SKM-1 (cell line): ENCODE results near the gene PARP12.

ENCODE experiments used
- DNase-seq: peaks from one replicate; lab custom pipeline; 2025; ENCODE audit not compliant: unreplicated experiment; lab: John Stamatoyannopoulos, UW

The PARP12 gene

DNA sequence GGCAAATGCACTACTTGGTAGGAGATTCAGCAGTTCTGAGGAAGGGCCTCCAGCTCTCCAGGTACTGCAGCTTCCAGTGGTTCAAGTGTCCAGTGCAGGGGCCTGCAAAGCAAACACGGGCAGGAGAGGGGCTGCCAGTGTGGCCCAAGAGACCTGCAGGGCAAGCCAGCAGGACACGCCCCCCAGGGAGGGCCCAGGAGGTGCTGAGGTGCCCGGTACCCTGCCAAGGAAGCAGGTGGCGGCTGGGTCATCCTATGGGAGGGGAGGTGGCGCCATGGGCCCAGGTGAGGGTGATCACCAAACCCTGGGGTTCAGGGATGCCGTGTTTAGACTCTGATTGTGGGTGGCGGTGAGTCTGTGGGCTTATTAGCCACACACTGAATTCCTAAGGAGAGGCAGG is 45.7 kb downstream of the PARP12 start:
- DNase-seq: no peak

DNA sequence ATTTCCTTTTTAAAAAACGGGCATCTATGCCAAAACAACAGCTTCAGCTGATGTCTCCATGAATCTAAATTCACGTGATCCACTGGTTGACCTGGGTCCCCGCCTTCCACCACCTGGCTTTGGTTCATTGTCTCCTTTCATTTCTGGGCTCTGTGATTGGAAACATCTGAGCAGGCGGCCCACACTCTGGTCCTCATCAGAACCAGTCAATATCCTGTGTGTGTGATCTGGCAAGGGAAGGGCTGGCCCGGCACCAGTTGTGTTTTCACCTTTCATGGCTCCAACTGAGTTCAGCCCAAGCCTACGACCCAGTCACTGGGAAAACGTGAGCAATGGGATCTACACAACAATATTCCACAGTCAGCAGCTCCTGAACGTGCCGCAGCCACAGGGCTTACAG is 46.2 kb downstream of the PARP12 start:
- no peak for DNase-seq

DNA sequence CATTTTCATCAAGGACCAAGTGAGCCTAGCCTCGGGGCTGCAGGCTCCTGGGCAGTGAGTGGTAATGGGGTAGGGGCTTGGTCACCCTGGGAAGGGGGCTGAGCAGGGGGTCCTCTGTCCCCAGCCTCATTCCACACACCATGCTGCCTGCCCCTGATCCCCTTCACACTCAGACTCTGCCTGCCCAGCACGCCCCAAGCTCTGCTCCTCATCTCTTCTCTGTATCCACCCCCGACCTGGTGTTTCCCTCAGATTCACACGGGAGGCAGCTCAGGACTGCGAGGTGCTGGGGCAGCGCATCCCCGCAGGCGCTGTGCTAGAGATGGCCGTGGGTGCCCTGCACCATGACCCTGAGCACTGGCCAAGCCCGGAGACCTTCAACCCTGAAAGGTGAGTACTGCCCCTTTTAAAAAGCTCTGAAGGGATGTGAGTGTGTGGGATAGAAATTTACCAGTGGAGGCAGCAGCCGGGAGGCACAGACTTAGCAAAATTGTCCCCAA is 47.2 kb downstream of the PARP12 start:
- no peak for DNase-seq

DNA sequence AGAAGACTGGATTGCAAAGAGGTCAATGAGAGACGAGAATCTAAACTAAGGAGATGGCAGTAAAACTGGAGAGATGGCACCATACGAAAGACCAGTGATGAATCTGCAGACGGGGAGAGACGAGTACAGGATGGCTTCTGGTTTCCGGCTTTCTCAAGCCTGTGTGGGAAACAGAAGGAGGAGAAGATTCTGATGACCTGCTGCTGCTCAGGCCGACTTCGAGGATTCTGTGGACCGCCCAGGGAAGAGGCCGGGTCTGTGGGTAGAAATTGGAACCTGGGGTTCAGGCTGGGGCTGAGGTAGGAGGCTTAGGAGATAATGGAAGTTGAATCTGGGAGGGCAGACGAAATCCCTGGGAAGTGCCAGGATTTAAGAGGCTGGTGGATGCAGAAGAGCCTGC is 48.6 kb downstream of the PARP12 start:
- no peak for DNase-seq

DNA sequence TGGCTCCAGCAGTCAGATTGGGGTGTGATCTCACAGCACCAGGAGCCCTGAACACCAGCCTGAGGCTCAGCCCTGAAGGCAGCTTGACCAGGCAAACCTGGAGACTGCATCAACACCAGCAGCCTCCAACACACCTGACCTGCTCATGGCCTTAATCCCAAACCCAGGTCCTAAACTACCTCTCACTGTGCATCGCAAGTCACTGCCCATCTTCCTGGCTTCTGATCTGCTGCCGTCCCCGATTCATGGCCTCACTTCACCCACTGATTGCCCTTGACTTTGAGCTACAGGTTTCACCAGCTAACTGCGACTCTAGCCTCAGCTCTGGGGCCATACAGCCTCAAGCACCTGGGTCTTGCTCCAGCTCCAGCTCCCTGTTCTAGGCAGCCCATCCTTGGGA is 49.1 kb downstream of the PARP12 start:
- no peak for DNase-seq

DNA sequence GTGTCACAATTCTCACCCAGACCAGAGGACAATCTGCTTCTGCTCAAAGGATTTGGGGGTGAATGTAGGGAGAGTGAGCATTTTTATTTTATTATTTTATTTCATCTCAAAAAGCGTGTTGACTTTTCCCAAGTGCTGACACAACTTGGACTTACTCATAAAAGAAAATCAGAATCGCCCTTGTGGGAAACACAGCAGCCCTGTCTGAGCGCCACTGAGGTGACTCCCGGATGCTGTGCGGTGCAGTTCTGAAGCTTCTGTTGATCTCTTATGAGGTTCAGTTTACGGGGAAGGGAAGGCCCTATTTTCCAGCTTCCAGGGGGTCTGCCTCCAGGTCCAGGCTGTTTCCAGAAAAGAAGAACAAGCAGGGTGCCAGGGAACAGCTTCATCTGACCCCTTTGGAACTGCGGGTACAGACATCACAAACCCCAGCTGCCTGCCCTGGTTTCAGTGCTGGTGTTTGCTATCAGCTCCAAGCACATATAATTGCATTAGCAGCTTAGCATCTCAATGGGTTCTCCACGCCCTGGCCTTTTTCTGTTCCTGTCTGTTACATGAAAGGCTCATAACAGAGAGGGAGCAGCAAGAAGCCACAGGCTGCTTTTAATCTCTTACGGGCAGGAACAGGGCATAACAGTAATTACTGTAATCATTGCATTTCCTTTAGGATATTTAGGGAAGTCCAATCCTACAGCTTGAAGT is 52.4 kb downstream of the PARP12 start:
- DNase-seq: no peak

DNA sequence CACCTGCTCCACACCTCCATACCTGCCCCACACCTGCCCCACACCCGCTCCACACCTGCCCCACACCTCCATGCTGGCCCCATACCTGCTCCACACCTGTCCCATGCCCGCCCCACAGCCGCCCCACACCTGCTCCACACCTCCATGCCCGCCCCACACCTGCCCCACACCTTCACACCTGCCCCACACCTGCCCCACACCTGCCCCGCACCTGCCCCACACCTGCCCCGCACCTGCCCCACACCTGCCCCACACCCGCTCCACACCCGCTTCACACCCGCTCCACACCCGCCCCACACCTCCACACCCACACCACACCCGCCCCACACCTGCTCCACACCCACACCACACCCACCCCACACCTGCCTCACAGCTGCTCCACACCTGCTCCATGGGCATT is 53.0 kb downstream of the PARP12 start:
- no peak for DNase-seq

DNA sequence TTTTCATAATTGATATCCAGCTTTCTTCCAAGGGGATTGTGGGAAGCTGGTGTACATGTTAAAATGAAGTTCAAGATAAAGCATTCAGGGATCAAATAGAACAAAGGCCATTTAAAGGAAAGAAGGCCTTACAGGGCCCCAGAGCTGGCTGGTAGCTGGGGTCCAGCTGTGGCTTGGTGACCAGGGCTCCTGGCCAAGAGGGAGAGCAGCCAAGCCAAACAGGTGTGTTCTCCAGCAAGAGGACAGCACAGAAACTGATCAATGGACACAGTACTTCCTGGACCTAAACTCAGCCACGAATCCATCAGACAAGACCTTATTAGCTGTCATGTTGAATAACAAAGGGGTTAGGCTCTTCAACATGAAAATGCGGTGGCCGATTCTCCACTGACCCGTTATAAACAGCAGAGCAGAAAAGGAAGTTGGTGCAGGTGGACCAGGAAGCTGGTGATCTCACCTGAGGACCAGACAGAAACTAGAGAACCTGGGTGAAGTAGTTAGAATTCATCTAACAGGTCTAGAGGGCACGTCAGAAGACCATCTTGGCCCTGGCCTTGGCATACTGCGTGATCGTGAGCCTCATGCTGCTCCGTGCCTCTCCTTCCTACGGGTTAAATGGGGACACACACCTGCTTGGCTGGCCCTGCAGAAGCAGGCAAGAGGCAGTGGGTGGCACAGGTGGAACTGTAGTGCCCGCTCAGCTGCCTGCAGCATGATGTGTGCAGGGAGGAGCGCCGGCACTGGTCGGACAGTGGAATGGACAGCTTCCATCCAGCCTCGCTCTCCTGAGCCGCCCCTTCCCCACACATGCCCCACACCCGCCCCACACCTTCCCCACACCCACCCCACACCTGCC is 53.8 kb downstream of the PARP12 start:
- no peak for DNase-seq

DNA sequence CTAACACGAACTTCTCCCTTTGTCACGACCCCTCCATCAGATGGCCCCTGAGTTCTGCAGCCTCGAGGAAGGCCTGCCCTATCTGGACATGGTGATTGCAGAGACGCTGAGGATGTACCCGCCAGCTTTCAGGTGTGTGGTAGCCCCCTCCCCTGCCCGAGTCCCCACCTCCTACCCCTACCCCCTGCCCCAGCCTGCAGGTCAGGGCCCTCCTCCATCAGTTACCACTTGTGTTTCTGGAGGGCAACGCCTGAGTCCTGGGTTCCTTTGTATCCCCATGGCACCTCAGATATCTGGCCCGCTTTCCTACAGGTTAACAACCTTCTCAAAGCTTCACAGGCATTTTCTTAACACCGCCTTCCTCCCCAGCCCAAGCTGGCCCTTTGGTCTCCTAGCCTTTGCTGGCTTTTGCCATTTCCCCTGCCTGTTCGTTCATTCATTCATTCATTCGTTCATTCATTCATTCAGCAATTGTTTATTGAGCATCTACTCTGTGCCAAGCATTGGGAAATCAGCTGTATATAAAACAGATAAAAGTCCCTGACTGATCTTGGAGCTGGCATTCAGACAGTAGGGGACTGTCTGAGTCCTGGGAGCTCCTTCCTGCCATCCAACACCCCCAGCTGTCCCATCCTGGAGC is 55.6 kb downstream of the PARP12 start:
- no peak for DNase-seq

DNA sequence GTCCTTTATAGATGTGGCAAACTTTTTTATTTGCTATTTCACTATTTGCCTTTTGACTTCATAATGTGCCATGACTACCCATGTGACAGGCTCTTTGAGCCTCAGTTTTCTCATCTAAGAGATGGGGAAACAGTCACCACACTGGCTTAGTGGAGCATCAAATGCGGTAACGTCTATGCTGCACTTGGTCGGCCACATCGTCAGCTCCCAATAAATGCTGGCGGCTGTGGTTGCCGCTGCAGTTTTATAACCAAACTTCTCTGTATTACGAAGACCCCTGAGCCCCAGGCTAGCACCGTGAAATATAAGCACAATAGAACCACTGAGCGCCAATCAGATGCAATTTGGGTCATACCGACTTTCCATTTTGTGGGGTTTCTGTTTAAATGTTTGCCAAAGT is 56.2 kb downstream of the PARP12 start:
- DNase-seq: no peak

DNA sequence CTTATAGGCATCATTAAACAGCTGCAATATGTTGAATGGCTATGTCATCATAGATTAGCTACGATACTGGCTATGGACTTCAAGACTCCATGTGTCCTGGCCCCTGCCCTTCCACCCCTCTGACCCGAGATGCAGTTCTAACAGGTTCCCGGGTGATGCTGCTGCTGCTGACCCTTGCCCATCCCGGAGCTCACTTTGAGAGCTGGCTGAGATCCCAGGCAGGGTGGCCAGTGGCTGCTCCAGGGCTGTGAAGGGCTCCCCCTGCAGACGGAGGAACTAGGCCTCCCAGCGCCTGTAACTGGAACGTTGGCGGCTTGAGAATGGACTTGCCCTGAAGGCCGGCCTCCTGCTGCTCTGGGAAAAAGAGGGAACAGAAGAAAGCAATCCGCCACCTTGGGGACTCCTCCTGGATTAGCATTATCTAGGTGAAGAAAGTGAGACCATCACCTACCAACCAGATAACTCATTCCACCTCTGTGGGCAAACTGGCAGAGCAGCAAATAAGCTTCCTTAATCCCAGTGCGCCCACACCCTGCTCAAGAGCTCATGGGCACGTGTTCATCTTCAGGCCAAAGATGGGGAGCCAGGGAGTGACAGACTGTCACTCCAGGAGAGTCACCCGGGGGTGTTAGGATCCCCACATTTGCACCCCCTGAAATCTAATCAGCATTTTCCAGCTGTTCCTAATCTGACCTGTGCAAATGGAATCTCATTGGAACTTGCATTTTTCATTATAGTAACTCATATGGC is 56.8 kb downstream of the PARP12 start:
- DNase-seq: no peak

DNA sequence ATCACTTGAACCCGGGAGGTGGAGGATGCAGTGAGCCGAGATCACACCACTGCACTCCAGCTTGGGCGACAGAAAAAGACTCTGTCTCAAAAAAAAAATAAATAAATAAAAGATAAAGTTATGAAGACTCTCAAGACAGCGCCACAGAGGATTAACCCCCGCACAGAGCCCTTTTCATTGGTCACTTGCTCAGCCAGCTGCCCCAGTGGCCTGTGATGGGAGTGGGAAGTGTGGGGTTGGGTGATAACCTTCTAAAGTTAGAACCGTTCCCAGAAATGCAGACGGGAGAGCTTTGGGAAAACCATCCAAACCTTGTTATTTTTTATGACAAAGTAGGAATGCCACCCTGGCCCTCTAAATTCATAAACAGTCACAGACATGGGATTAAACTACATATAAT is 57.4 kb downstream of the PARP12 start:
- no peak for DNase-seq

DNA sequence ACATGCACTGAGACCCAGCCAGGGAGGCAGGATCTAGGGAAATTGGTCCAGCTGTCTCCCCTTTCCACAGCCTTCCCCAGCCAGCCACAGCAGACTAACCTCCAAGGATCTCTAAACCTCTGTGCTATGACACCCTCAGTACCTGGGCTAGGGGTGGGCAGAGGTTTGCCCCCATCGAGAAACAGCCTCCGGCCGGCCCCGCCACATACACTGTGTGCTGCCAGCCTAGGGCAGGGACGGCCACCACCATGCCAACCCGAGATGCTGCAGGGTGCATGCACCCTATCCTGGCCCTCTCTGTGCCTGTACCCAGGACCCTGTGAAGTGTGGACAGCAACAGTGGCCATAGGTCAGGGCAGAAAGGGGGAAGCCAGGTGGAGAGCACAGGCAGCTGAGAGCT is 58.1 kb downstream of the PARP12 start:
- no peak for DNase-seq

DNA sequence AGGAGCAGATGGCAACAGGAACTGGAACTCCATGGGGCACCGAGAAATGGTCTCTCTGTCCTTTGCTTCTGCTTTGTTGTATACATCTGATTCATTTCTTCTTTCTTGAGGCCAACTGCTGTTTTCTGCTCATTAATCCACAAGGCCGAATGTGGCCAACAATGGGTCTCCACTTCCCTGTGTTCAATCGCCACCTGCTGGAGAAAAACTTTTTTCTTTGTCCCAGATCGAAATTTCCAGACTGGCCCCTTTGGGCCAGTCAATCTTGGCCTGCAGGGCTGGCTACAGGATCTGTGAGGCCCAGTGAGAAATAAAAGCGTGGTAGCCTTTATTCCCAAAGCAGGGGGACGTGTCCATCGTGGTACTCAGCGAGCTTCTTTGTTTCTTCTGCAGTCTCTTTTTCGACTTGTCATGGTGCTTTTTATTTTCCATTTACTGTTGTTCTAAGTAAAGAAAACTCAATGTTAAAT is 58.8 kb downstream of the PARP12 start:
- DNase-seq: peak; percentile 61

DNA sequence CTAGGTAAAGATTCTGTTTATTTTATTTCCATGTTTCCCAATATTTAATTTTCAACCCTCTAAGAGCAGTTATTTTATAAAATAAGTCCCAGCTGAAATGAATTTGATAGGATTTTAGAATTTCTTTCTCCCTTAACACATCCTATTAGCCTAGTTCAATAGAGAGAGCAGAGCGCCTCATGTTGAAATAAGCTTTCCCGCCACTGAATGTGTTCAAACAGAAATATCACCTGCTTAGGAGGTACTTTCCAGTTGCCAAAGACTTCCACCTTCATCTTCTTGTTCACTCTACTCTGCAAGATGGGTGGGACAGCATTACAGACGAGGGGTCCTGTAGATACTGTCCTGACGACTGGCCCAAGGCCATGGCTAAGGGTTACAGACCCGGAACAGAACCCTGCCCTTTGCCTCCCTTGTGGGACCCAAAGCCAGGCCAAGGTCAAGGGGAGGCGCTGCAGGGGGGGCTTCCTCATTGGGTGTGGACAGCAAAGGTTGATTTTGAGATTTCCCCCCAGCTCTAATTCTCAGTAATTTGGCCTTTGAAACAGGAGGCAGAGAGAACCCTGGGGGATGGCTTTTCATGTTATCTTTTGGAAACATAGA is 62.0 kb downstream of the PARP12 start:
- no peak for DNase-seq

DNA sequence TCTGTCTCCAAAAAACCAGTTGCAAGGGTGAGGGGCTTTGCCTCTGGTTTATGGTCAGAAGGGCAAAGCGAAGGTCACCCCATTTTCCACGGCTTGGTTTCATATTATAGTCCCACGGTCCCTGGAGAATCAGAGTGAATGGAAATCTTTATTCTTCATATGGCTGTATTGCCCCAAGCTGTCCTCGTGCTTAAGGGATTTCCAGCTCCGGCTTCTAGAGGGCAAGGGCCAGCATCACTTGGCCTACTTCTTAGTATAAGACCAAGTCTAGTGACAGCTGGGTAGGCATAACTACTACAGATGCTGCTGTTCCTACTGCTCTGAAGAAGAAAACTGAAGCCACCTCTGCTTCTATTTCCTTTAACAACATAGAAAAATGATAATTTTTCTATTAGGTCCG is 63.2 kb downstream of the PARP12 start:
- no peak for DNase-seq

DNA sequence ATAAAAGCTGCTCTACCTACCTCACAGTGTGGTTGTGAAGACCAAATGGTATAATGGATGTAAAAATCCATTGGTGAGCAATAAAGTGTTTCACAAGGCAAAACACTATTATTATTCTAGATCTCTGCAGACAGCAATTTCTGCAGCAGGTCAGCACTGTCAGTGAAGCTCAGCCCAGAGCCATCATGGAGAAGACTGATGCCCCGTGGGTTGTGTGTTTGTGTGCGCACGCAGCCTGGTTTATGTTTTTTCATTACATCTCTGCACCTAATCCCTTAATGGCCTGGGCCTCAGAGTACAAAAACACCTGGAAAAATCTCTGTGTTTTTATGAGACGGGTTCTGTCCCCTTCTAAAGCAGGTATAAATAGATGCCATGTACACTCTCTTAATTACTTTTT is 64.2 kb downstream of the PARP12 start:
- no peak for DNase-seq

DNA sequence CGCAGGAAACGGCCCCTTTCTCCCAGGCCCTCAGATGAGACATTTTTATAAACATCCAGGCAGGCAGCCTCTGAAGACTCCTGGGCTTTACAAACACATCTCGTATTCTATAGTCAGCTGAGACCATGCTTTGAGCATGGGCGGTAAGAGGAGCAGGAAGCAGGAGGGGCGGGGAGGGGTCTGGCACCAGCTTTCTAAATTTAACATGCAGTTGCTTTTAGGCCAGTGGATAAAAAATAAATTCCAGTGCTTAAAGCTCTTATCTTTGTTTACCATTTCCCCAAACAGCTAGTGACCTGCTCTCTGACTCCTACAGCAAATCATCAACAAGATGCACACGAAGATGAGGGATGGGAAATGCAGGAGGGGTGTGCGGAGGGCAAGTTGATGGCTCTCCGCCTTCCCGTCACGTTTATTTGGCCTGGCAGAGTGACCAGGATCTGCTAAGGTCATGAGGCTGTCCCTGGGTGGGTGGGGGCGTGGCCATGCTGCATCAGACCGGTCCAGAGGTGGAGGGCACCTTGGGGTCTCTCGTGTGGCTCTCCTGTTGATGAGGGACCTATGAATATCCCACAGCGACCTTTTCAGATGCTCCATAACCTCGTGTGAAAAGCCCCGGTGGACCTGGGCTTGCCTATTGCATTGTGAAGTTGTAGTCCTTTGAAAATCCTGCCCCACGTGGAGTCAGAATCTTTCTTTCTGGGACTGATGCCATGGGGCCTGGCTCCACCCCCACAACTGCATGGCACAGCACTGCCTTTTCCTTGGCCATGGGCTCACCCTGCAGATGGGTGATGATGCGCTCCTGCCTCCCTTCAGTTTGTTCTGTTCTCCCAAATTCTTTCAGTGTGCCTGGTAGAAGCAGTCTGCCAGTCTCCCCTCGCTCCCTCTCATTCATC is 67.5 kb downstream of the PARP12 start:
- DNase-seq: no peak

DNA sequence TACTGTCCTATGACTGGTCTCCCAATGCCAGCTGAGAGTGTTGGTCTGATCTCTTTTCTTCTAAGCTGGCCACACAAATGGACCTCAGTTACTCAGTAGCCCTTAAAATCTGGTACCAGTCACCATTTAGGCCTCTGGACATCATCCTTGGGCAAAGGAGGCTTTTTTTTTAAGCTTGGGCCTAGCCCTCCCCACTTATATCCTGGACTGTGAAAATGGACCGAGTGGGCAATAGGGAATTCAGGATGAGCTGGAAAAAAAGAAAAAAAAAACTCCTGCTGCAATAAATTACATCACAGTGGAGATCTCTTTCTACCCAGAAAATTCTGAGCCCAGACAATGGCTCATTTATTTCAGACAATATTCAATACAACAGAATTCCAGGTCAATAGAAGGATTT is 68.4 kb downstream of the PARP12 start:
- no peak for DNase-seq

DNA sequence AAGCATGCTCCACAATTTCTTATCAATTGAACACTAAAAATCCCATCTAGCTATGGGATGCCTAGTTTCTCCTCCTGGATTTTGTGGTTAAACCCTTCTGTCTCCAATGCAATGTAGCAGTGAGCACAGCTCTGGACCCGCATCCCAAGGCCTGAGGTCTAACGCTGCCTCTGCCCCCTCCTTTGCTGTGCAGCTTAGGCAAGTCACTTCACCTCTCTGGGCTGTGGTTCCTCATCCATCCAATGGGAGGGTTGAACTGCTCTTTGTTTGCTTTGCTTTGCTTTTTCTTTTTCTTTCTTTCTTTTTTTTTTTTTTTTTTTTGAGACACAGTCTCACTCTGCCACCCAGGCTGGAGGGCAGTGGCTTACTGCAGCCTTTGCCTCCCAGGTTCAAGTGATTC is 69.2 kb downstream of the PARP12 start:
- DNase-seq: no peak
